ENCODE results near the gene LMCD1.

Gene LMCD1

DNA sequence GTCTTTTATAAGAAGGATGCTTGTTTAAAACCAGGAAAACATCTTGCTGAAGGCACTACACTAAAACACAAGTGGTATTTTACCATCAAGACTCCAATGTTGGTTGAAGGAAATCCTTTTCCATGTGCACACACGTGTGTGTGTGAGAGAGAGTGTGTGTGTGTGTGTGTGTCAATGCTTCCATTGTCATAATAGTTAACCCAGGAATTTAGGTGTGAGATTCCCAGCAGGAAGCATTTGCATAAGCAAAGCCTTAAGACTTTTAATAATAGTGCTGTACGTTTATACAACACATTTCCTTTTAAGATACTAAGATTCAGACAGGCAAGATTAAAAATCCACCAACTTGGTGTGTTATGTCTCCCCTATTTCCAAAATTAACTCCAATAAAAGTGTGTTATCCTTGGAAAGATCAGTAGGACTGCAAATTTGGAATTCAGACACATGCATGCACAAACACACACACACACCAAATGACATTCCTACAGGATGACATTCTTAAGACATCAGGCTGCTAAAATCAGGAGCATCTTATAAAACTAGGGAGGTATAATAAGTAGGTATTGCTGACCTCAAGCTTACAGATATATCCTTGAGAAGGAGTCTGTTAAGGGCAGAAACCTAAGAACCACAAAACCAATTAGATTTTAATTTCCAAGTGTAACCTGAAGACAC lies 18.3 kb downstream of the LMCD1 start:
- peaks cover 39% of the 10 kb centered on the region for H3K79me1 ChIP-seq (replicated peaks; ENCODE audit: low read length, poor library complexity, severe bottlenecking)
- H2BK12ac ChIP-seq (ENCODE audit: low read length in 2 of 2): peak overlapping the region in 1 of 2 experiments; percentile 87
- no peak overlapping the region for H3K14ac ChIP-seq (ENCODE audit: low read length in 2 of 2)
- no peak overlapping the region for H2AK5ac ChIP-seq (ENCODE audit: low read length, severe bottlenecking)
- H3K36me3 ChIP-seq (ENCODE audit: control insufficient read depth in 1 of 2, insufficient read depth in 2 of 2, low read depth in 1 of 2, low read length in 2 of 2): peaks cover 29 to 34% of the 10 kb centered on the region in 2 experiments
- H2AFZ ChIP-seq (ENCODE audit: low read depth, low read length): no peak overlapping the region
- no peaks in the 10 kb centered on the region for H3K4me1 ChIP-seq (ENCODE audit: control insufficient read depth, insufficient read depth, low read depth, low read length)
- H2BK120ac ChIP-seq (ENCODE audit: low read depth, low read length): no peak overlapping the region
- DNase-seq: no peak
- no peak overlapping the region for H2BK15ac ChIP-seq (ENCODE audit: low read depth, poor library complexity, severe bottlenecking)
- no peak overlapping the region for H3K4ac ChIP-seq (ENCODE audit: low read depth in 1 of 2, low read length in 2 of 2)
- H3K4me3 ChIP-seq (ENCODE audit: insufficient read depth in 1 of 2, low read depth in 1 of 2, low read length in 2 of 2): no peak overlapping the region
- no peaks in the 10 kb centered on the region for H3K9me3 ChIP-seq (ENCODE audit: control insufficient read depth, low read length)
- no peak overlapping the region for H3K27ac ChIP-seq (ENCODE audit: low read length, poor library complexity, severe bottlenecking)
- H2BK5ac ChIP-seq (ENCODE audit: low read depth, low read length, poor library complexity, severe bottlenecking): no peak overlapping the region
- no peak overlapping the region for H3K23ac ChIP-seq (ENCODE audit: low read length in 2 of 2)
- no peak overlapping the region for H3K9ac ChIP-seq (ENCODE audit: low read length)
- WGBS: 57% methylated on average over 2 of the region's 2 CpGs
- no peak overlapping the region for H4K8ac ChIP-seq (ENCODE audit: low read length)
- H3K4me2 ChIP-seq (ENCODE audit: low read length, poor library complexity, severe bottlenecking): no peak overlapping the region
- H4K91ac ChIP-seq (ENCODE audit: low read length): peak overlapping the region; percentile 25
- peak overlapping the region in 1 of 2 experiments; percentile 55 for H3K18ac ChIP-seq (ENCODE audit: low read depth in 1 of 2, low read length in 2 of 2)
- no peaks in the 10 kb centered on the region for H3K27me3 ChIP-seq (ENCODE audit: control insufficient read depth in 1 of 2, insufficient read depth in 1 of 2, low read length in 2 of 2)

- 97% methylated on average over 9 of the region's 9 CpGs for WGBS
- H4K8ac ChIP-seq (ENCODE audit: low read length): no peak overlapping the region
- H3K36me3 ChIP-seq (ENCODE audit: control insufficient read depth in 1 of 2, insufficient read depth in 2 of 2, low read depth in 1 of 2, low read length in 2 of 2): peaks cover 19 to 28% of the 10 kb centered on the region in 2 experiments
These were observed 19.3 kb downstream of the LMCD1 start for GRCh38 chr3:8520816-8521403.

GRCh38 chr3:8523041-8523440 lies 21.4 kb downstream of the LMCD1 start:
- Histone ChIP-seq H3K79me1 (replicated peaks; ENCODE audit: low read length, poor library complexity, severe bottlenecking) (peaks cover 30% of the 10 kb centered on the region), H3K4me1 (ENCODE audit: control insufficient read depth, insufficient read depth, low read depth, low read length) (peaks cover under 1% of the 10 kb centered on the region), H3K4me2 (ENCODE audit: low read length, poor library complexity, severe bottlenecking) (no peak overlapping the region), H2BK12ac (ENCODE audit: low read length in 2 of 2) (peak overlapping the region in 1 of 2 experiments; percentile 49), H3K18ac (ENCODE audit: low read depth in 1 of 2, low read length in 2 of 2) (peak overlapping the region in 1 of 2 experiments; percentile 55), H3K4ac (ENCODE audit: low read depth in 1 of 2, low read length in 2 of 2) (no peak overlapping the region), H2BK15ac (ENCODE audit: low read depth, poor library complexity, severe bottlenecking) (no peak overlapping the region), H4K91ac (ENCODE audit: low read length) (no peak overlapping the region), H3K4me3 (ENCODE audit: insufficient read depth in 1 of 2, low read depth in 1 of 2, low read length in 2 of 2) (no peak overlapping the region), H4K8ac (ENCODE audit: low read length) (peak overlapping the region; percentile 23), H3K27ac (ENCODE audit: low read length, poor library complexity, severe bottlenecking) (no peak overlapping the region), H3K23ac (ENCODE audit: low read length in 2 of 2) (no peak overlapping the region), H2AFZ (ENCODE audit: low read depth, low read length) (no peak overlapping the region), H3K14ac (ENCODE audit: low read length in 2 of 2) (no peak overlapping the region), H2AK5ac (ENCODE audit: low read length, severe bottlenecking) (no peak overlapping the region), H3K27me3 (ENCODE audit: control insufficient read depth in 1 of 2, insufficient read depth in 1 of 2, low read length in 2 of 2) (no peaks in the 10 kb centered on the region), H3K36me3 (ENCODE audit: control insufficient read depth in 1 of 2, insufficient read depth in 2 of 2, low read depth in 1 of 2, low read length in 2 of 2) (peaks cover 14 to 21% of the 10 kb centered on the region in 2 experiments), H3K9me3 (ENCODE audit: control insufficient read depth, low read length) (no peaks in the 10 kb centered on the region), H3K9ac (ENCODE audit: low read length) (no peak overlapping the region), H2BK120ac (ENCODE audit: low read depth, low read length) (no peak overlapping the region), H2BK5ac (ENCODE audit: low read depth, low read length, poor library complexity, severe bottlenecking) (no peak overlapping the region)
- peak; percentile 68 for DNase-seq
- WGBS: 71% methylated on average over 1 of the region's 1 CpG

More at GRCh38 chr3:8520816-8521403, 19.3 kb downstream of the LMCD1 start:
- H2BK5ac ChIP-seq (ENCODE audit: low read depth, low read length, poor library complexity, severe bottlenecking): no peak overlapping the region
- H3K27me3 ChIP-seq (ENCODE audit: control insufficient read depth in 1 of 2, insufficient read depth in 1 of 2, low read length in 2 of 2): no peaks in the 10 kb centered on the region
- peak overlapping the region; percentile 40 to 47 for H2BK12ac ChIP-seq (ENCODE audit: low read length in 2 of 2)
- no peak overlapping the region for H3K18ac ChIP-seq (ENCODE audit: low read depth in 1 of 2, low read length in 2 of 2)
- H3K4me2 ChIP-seq (ENCODE audit: low read length, poor library complexity, severe bottlenecking): no peak overlapping the region
- peak overlapping the region; percentile 43 for H2AK5ac ChIP-seq (ENCODE audit: low read length, severe bottlenecking)
- H3K4me1 ChIP-seq (ENCODE audit: control insufficient read depth, insufficient read depth, low read depth, low read length): no peaks in the 10 kb centered on the region
- H3K14ac ChIP-seq (ENCODE audit: low read length in 2 of 2): no peak overlapping the region
- DNase-seq: no peak
- H3K27ac ChIP-seq (ENCODE audit: low read length, poor library complexity, severe bottlenecking): no peak overlapping the region
- no peak overlapping the region for H3K4me3 ChIP-seq (ENCODE audit: insufficient read depth in 1 of 2, low read depth in 1 of 2, low read length in 2 of 2)
- no peak overlapping the region for H3K23ac ChIP-seq (ENCODE audit: low read length in 2 of 2)
- H2AFZ ChIP-seq (ENCODE audit: low read depth, low read length): no peak overlapping the region
- H4K91ac ChIP-seq (ENCODE audit: low read length): no peak overlapping the region
- peak overlapping the region; percentile 91 for H2BK15ac ChIP-seq (ENCODE audit: low read depth, poor library complexity, severe bottlenecking)
- no peak overlapping the region for H3K4ac ChIP-seq (ENCODE audit: low read depth in 1 of 2, low read length in 2 of 2)
- peaks cover 32% of the 10 kb centered on the region for H3K79me1 ChIP-seq (replicated peaks; ENCODE audit: low read length, poor library complexity, severe bottlenecking)
- H2BK120ac ChIP-seq (ENCODE audit: low read depth, low read length): peak overlapping the region; percentile 50
- no peaks in the 10 kb centered on the region for H3K9me3 ChIP-seq (ENCODE audit: control insufficient read depth, low read length)
- no peak overlapping the region for H3K9ac ChIP-seq (ENCODE audit: low read length)

DNA sequence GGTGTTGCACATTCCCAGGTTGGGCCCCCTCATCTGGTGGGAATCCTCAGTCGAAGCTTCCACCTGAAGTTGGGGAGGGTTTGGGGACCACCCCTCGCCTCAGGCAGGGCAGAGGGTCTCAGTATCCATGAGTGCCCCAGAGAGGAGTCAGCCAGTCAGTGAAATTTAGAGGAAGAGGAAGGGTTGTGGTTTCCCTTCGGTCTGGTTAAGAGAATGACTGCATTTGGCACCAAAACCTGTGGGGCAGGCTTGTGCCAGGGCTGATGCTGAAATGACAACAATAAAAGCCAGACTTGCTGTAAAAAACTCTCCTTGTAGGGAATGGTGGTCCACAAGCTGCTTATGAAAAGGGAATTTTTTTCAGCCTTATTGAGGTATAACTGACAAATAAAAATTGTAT lies 22.6 kb downstream of the LMCD1 start:
- no peak overlapping the region for H2BK120ac ChIP-seq (ENCODE audit: low read depth, low read length)
- peaks cover 26% of the 10 kb centered on the region for H3K79me1 ChIP-seq (replicated peaks; ENCODE audit: low read length, poor library complexity, severe bottlenecking)
- no peak overlapping the region for H3K4me2 ChIP-seq (ENCODE audit: low read length, poor library complexity, severe bottlenecking)
- H3K27ac ChIP-seq (ENCODE audit: low read length, poor library complexity, severe bottlenecking): no peak overlapping the region
- peaks cover 14 to 18% of the 10 kb centered on the region in 2 experiments for H3K36me3 ChIP-seq (ENCODE audit: control insufficient read depth in 1 of 2, insufficient read depth in 2 of 2, low read depth in 1 of 2, low read length in 2 of 2)
- H3K27me3 ChIP-seq (ENCODE audit: control insufficient read depth in 1 of 2, insufficient read depth in 1 of 2, low read length in 2 of 2): no peaks in the 10 kb centered on the region
- no peak overlapping the region for H3K23ac ChIP-seq (ENCODE audit: low read length in 2 of 2)
- no peaks in the 10 kb centered on the region for H3K9me3 ChIP-seq (ENCODE audit: control insufficient read depth, low read length)
- H2AK5ac ChIP-seq (ENCODE audit: low read length, severe bottlenecking): no peak overlapping the region
- H2AFZ ChIP-seq (ENCODE audit: low read depth, low read length): no peak overlapping the region
- H3K14ac ChIP-seq (ENCODE audit: low read length in 2 of 2): no peak overlapping the region
- H2BK5ac ChIP-seq (ENCODE audit: low read depth, low read length, poor library complexity, severe bottlenecking): no peak overlapping the region
- no peak overlapping the region for H3K9ac ChIP-seq (ENCODE audit: low read length)
- WGBS: 88% methylated on average over 3 of the region's 3 CpGs
- H3K18ac ChIP-seq (ENCODE audit: low read depth in 1 of 2, low read length in 2 of 2): peak overlapping the region in 1 of 2 experiments; percentile 15
- H4K91ac ChIP-seq (ENCODE audit: low read length): no peak overlapping the region
- H4K8ac ChIP-seq (ENCODE audit: low read length): peak overlapping the region; percentile 27
- peak overlapping the region in 1 of 2 experiments; percentile 28 for H2BK12ac ChIP-seq (ENCODE audit: low read length in 2 of 2)
- H2BK15ac ChIP-seq (ENCODE audit: low read depth, poor library complexity, severe bottlenecking): no peak overlapping the region
- H3K4ac ChIP-seq (ENCODE audit: low read depth in 1 of 2, low read length in 2 of 2): no peak overlapping the region
- no peak for DNase-seq
- peaks cover 5% of the 10 kb centered on the region for H3K4me1 ChIP-seq (ENCODE audit: control insufficient read depth, insufficient read depth, low read depth, low read length)
- no peak overlapping the region for H3K4me3 ChIP-seq (ENCODE audit: insufficient read depth in 1 of 2, low read depth in 1 of 2, low read length in 2 of 2)

Measured in mesenchymal stem cell (in vitro differentiated cells and primary cell).